IMR-90 (cell line): ENCODE results near the gene LCE2C. TPM values are rescaled to one million over a fixed set of nuclear protein-coding genes. Genes with fewer than 3 reads are reported as not detected.
"Not testable (repeated sequence)": the region's sequence is repeated elsewhere in the genome, so short reads cannot be mapped to it uniquely, and the experiment has no call there.

Experiments used
- ATAC-seq: fragments of 200-7000 bp; cut with Tn5 transposase; 2 replicates; pipeline ENCODE4 v1.9.1; 2020; ENCODE audit warnings: low read depth, mild to moderate bottlenecking, moderate library complexity
- BruUV-seq: library from RNA; stranded (reverse); fragments of 400-500 nt; replicated peaks from 2 replicates; lab custom pipeline; 2021; lab: Mats Ljungman, UMichigan
- CTCF ChIA-PET: fragments of 300-600 bp; formaldehyde crosslinking; extraction: SDS; loops from one replicate; lab custom pipeline; 2021; ENCODE audit warnings: antibody characterized with exemption; lab: Yijun Ruan, JAX
- POLR2A ChIA-PET: fragments of 300-600 bp; sonication (Branson Sonifier 250); formaldehyde crosslinking; loops from one replicate; lab custom pipeline; 2022; ENCODE audit warnings: antibody characterized with exemption; ENCODE audit not compliant: unreplicated experiment; lab: Charles Lee
- DNase-seq: peaks from one replicate; pipeline ENCODE4 v3.0.0; 2013
- H2AFZ ChIP-seq: replicated peaks from 2 replicates; pipeline ENCODE3; 2013; ENCODE audit warnings: low read length, mild to moderate bottlenecking; ENCODE audit not compliant: poor library complexity
- H2AK5ac ChIP-seq: 2 replicates; pipeline ENCODE4 v1.6.1; 2013; ENCODE audit warnings: low read depth, low read length, inconsistent platforms
- H2AK9ac ChIP-seq: replicated peaks from 2 replicates; pipeline ENCODE3; 2013; ENCODE audit warnings: mild to moderate bottlenecking, low read depth, low read length, moderate library complexity; ENCODE audit not compliant: poor library complexity
- H2BK120ac ChIP-seq: 2 replicates; pipeline ENCODE4 v1.6.1; 2013; ENCODE audit warnings: low read depth, low read length, inconsistent platforms
- H2BK15ac ChIP-seq: 3 replicates; pipeline ENCODE4 v1.6.1; 2013; ENCODE audit warnings: low read depth, low read length, inconsistent platforms
- H2BK20ac ChIP-seq: 2 replicates; pipeline ENCODE4 v1.6.1; 2013; ENCODE audit warnings: low read depth, mild to moderate bottlenecking, inconsistent platforms, low read length, moderate library complexity
- H2BK5ac ChIP-seq: 2 replicates; pipeline ENCODE4 v1.6.1; 2013; ENCODE audit warnings: mild to moderate bottlenecking, low read depth, low read length, inconsistent platforms; ENCODE audit not compliant: poor library complexity, severe bottlenecking
- H3K14ac ChIP-seq: replicated peaks from 2 replicates; pipeline ENCODE4 v1.6.1; 2013; ENCODE audit warnings: low read depth, low read length, inconsistent platforms
- H3K18ac ChIP-seq: 2 replicates; pipeline ENCODE4 v1.6.1; 2013; ENCODE audit warnings: low read depth, low read length, control low read depth
- H3K23ac ChIP-seq: 2 replicates; pipeline ENCODE4 v1.6.1; 2013; ENCODE audit warnings: low read depth, low read length, inconsistent platforms
- H3K27ac ChIP-seq: 2 replicates; pipeline ENCODE4 v1.5.1; 2013; ENCODE audit warnings: mild to moderate bottlenecking, control low read depth, low read length; ENCODE audit not compliant: insufficient read depth
- H3K27me3 ChIP-seq: 2 replicates; pipeline ENCODE4 v1.6.1; 2013; ENCODE audit warnings: low read length; ENCODE audit not compliant: control insufficient read depth, insufficient read depth
- H3K36me3 ChIP-seq: 2 replicates; pipeline ENCODE4 v1.6.1; 2013; ENCODE audit warnings: low read length, mixed read lengths; ENCODE audit not compliant: control insufficient read depth, insufficient read depth
- H3K4ac ChIP-seq: 2 replicates; pipeline ENCODE4 v1.6.1; 2013; ENCODE audit warnings: low read depth, low read length, inconsistent platforms
- H3K4me1 ChIP-seq: 2 replicates; pipeline ENCODE4 v1.6.1; 2013; ENCODE audit warnings: low read length, mixed read lengths; ENCODE audit not compliant: control insufficient read depth, insufficient read depth
- H3K4me2 ChIP-seq: 2 replicates; pipeline ENCODE4 v1.6.1; 2013; ENCODE audit warnings: low read depth, mild to moderate bottlenecking, control low read depth, low read length, moderate library complexity
- H3K4me3 ChIP-seq: 2 replicates; pipeline ENCODE4 v1.5.1; 2013; ENCODE audit warnings: low read depth, mild to moderate bottlenecking, control low read depth, low read length, moderate library complexity; ENCODE audit not compliant: insufficient read depth
- H3K56ac ChIP-seq: 2 replicates; pipeline ENCODE4 v1.6.1; 2013; ENCODE audit warnings: low read length, inconsistent platforms; ENCODE audit not compliant: insufficient read depth; ENCODE audit errors: extremely low read depth
- H3K79me1 ChIP-seq, 2 experiments: 2 replicates each; pipeline ENCODE4 v1.6.1; 2013; ENCODE audit warnings: low read length in 2 of 2, inconsistent platforms in 1 of 2, low read depth in 1 of 2
- H3K9ac ChIP-seq: 2 replicates; pipeline ENCODE4 v1.6.1; 2013; ENCODE audit warnings: low read depth, low read length, control low read depth
- H3K9me1 ChIP-seq: 2 replicates; pipeline ENCODE4 v1.6.1; 2013; ENCODE audit warnings: low read length, inconsistent platforms; ENCODE audit not compliant: insufficient read depth
- H3K9me3 ChIP-seq: 2 replicates; pipeline ENCODE4 v1.6.1; 2013; ENCODE audit warnings: low read length; ENCODE audit not compliant: control insufficient read depth, insufficient read depth
- H4K20me1 ChIP-seq: 2 replicates; pipeline ENCODE4 v1.6.1; 2013; ENCODE audit warnings: low read length, inconsistent platforms; ENCODE audit not compliant: insufficient read depth
- H4K5ac ChIP-seq: 2 replicates; pipeline ENCODE4 v1.6.1; 2013; ENCODE audit warnings: mild to moderate bottlenecking, low read depth, low read length, control low read depth
- H4K8ac ChIP-seq, 2 experiments: 2 replicates each; pipeline ENCODE4 v1.6.1; 2013; ENCODE audit warnings: low read depth in 2 of 2, low read length in 2 of 2, control low read depth in 1 of 2, inconsistent platforms in 1 of 2
- H4K91ac ChIP-seq: 2 replicates; pipeline ENCODE4 v1.6.1; 2013; ENCODE audit warnings: low read depth, low read length, inconsistent platforms; ENCODE audit not compliant: insufficient read depth
- BHLHE40 ChIP-seq: fragments of 150-350 bp; IDR thresholded peaks from 2 replicates; pipeline ENCODE4 v1.6.1; 2016; ENCODE audit warnings: mild to moderate bottlenecking, low read depth, low read length
- MAFK ChIP-seq: IDR thresholded peaks from 2 replicates; pipeline ENCODE4 v1.6.1; 2012; ENCODE audit warnings: low read depth, low read length, improper control_type of control experiment
- MXI1 ChIP-seq: IDR thresholded peaks from 2 replicates; pipeline ENCODE4 v1.6.1; 2012; ENCODE audit warnings: low read depth, mild to moderate bottlenecking, low read length, moderate library complexity, borderline replicate concordance
- NFE2L2 ChIP-seq: fragments of 150-350 bp; IDR thresholded peaks from 2 replicates; pipeline ENCODE4 v1.6.1; 2016; ENCODE audit warnings: low read depth, mild to moderate bottlenecking, low read length
- POLR2A ChIP-seq: IDR thresholded peaks from 2 replicates; pipeline ENCODE4 v1.6.1; 2012; ENCODE audit warnings: mild to moderate bottlenecking, low read depth, low read length
- RCOR1 ChIP-seq: IDR thresholded peaks from 2 replicates; pipeline ENCODE4 v1.6.1; 2012; ENCODE audit warnings: mild to moderate bottlenecking, low read length, improper control_type of control experiment; ENCODE audit not compliant: insufficient replicate concordance
- whole genome bisulfite sequencing, 2 experiments: methylation state at CpG; one replicate each; pipeline versions ENCODE4 v1.1.5 to v1.1.7; 2013; ENCODE audit warnings: missing lambda C conversion rate in 2 of 2; ENCODE audit not compliant: insufficient read length in 1 of 2; ENCODE audit errors: extremely low coverage in 2 of 2; 5-methylcytosine and 5-hydroxymethylcytosine counted together
- dilution Hi-C: fragments of 300-500 bp; cut with HindIII; formaldehyde crosslinking; loops from one replicate; pipeline ENCODE4 v1.14.3; 2018; ENCODE audit warnings: low sequenced_read_pairs; ENCODE audit not compliant: unreplicated experiment
- in situ Hi-C: fragments of 300-500 bp; cut with MboI; formaldehyde crosslinking; loops from 3 replicates; pipeline ENCODE4 v1.14.3; 2019; ENCODE audit warnings: low sequenced_read_pairs, inconsistent platforms, mixed read lengths
- intact Hi-C: fragments of 100-400 bp; cut with micrococcal nuclease; formaldehyde crosslinking; loops from 2 replicates; pipeline ENCODE4 v1.10.0; 2022
- polyA plus RNA-seq, 3 experiments: library from polyadenylated mRNA; depleted of rRNA; stranded (reverse); fragments of >200 nt; gene quantifications; 2 replicates each; pipeline ENCODE4 v1.2.3, GENCODE V29; 2012; ENCODE audit warnings: low replicate concordance in 1 of 3
- total RNA-seq: library from RNA; depleted of rRNA; stranded (reverse); fragments of >200 nt; gene quantifications from 2 replicates; pipeline ENCODE4 v1.2.3, GENCODE V29; 2012

The LCE2C gene
- total and polyA plus RNA-seq, 2 of the 4 experiments (the other 2 are of a cell fraction), result not detected

DNA sequence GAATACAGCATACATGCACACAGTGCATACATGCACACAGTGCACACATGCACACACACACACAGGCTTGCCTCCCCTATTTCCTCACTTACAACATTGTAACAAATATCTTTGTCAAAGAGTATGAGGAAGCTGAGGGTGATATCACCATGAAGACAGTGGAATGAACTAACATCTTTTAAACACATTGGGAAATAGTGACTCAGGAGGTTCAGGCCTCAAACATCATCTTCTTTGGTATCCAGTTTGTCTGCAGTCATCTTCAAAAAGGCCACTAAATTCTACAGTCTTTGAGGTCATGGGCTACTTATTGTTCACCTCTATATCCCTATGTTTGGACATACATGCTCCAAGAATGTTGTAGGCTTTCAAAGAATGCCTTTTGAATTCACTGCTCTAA, 8.8 kb downstream of the LCE2C start:
- H4K5ac ChIP-seq, result no peak overlapping the region
- no peak overlapping the region for H3K27ac ChIP-seq
- no peak overlapping the region for H2BK20ac ChIP-seq
- in situ Hi-C loops (no loop called here), intact Hi-C loops (no loop called here), dilution Hi-C loops (no loop called here)
- no peak overlapping the region for H2AK9ac ChIP-seq
- CTCF ChIA-PET, result no interaction called here
- no peak overlapping the region for H2BK15ac ChIP-seq
- H3K4ac ChIP-seq, result no peak overlapping the region
- H2AK5ac ChIP-seq, result no peak overlapping the region
- no TSS peak for BruUV-seq
- no peaks in the 10 kb centered on the region; the same call in 1 of the 2 replicates for H3K27me3 ChIP-seq
- no peak overlapping the region for H3K56ac ChIP-seq
- H3K23ac ChIP-seq, result no peak overlapping the region
- ATAC-seq (no peak), DNase-seq (no peak)
- H2BK5ac ChIP-seq, result no peak overlapping the region
- H3K36me3 ChIP-seq, result no peaks in the 10 kb centered on the region
- H3K4me3 ChIP-seq, result no peak overlapping the region
- TF ChIP-seq NFE2L2 (no peak), POLR2A (no peak), BHLHE40 (no peak), MAFK (no peak), MXI1 (no peak), RCOR1 (no peak)
- H2AFZ ChIP-seq, result no peak overlapping the region
- POLR2A ChIA-PET, result no interaction called here
- H4K91ac ChIP-seq, result no peak overlapping the region
- no peak overlapping the region for H2BK120ac ChIP-seq
- H3K79me1 ChIP-seq, result no peaks in the 10 kb centered on the region
- H3K18ac ChIP-seq, result no peak overlapping the region
- no peaks in the 10 kb centered on the region for H3K9me3 ChIP-seq
- no peaks in the 10 kb centered on the region for H3K9me1 ChIP-seq
- H4K8ac ChIP-seq, result no peak overlapping the region
- no peak overlapping the region for H3K4me2 ChIP-seq
- H4K20me1 ChIP-seq, result no peaks in the 10 kb centered on the region
- no peak overlapping the region for H3K9ac ChIP-seq
- no peak overlapping the region for H3K14ac ChIP-seq
- no peaks in the 10 kb centered on the region for H3K4me1 ChIP-seq

DNA sequence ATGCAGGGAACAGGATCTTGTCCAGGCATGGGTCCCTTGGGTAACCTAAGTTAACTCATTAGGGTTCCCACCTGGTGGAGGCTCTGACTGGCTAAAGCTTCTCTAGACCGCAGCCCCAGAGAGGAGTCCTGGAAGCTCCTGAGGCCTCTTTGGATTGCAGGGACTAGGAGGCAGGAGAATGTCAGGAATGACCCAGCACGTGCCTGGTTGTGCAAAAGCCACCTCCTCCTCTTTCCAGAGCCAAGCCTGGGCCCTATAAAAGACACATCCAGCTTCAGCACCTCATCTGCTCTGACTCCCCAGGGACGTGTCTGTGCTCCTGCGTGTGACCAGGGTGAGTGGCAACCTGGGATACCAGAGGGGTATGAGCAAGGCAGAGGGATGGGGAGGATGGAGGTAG, 10.7 kb downstream of the LCE2C start, which contains the start of gene LCE2B:
LCE2B (plus strand) TSS at position 301 of the 400 bp plus-strand sequence. CDS start 721 bp downstream, outside the sequence.
- H3K4me2 ChIP-seq, ATAC-seq, CTCF ChIA-PET, intact Hi-C loops, H3K9me3 ChIP-seq, H2BK15ac ChIP-seq, H2AK9ac ChIP-seq, H2BK120ac ChIP-seq, H3K23ac ChIP-seq, H3K9ac ChIP-seq, H2BK5ac ChIP-seq, H3K79me1 ChIP-seq, dilution Hi-C loops, H4K8ac ChIP-seq, H4K20me1 ChIP-seq, H3K14ac ChIP-seq, H3K4ac ChIP-seq, H3K4me3 ChIP-seq, POLR2A ChIA-PET, H3K18ac ChIP-seq, BruUV-seq, in situ Hi-C loops, H4K91ac ChIP-seq, H3K9me1 ChIP-seq, H3K27ac ChIP-seq, H3K4me1 ChIP-seq, H3K36me3 ChIP-seq, DNase-seq, H2AK5ac ChIP-seq, H2BK20ac ChIP-seq, H3K56ac ChIP-seq, H3K27me3 ChIP-seq, H4K5ac ChIP-seq, H2AFZ ChIP-seq: not testable (repeated sequence)
- no CpG with 5 or more reads among the region's 4 CpGs for WGBS, 2 experiments
